Measurements from ENCODE around the gene SYT15.

GRCh38 chr10:46536171-46536570 is 42.8 kb upstream of the SYT15 start:
- TF ChIP-seq CTCF (IDR thresholded peaks at IDR 0.05; ENCODE audit: insufficient read depth, low read depth, low read length) = no peak
- no peak for TF ChIP-seq EZH2 (IDR thresholded peaks at IDR 0.05; ENCODE audit: insufficient read depth, low read length)

Data from astrocyte (in vitro differentiated cells and primary cell).